ENCODE results near the gene TMEM132D.

- TF ChIP-seq CTCF (IDR thresholded peaks at IDR 0.05) (no peak), POLR2A (IDR thresholded peaks at IDR 0.05) (no peak)
Measured at GRCh38 chr12:129607301-129607700, 296.5 kb downstream of the TMEM132D start.

Data from body of pancreas (tissue), 4 donors.